Femur (tissue), 1 donor: ENCODE data around the gene C15orf39.

Source experiments
- DNase-seq: peaks from one replicate; pipeline ENCODE4 v3.0.0-alpha.2; 2017

C15orf39 gene

GRCh38 chr15:75174102-75174501, 27.6 kb upstream of the C15orf39 start:
- no peak for DNase-seq

GRCh38 chr15:75174729-75175128, 27.0 kb upstream of the C15orf39 start:
- peak; percentile 57 for DNase-seq

GRCh38 chr15:75176396-75176761, 25.3 kb upstream of the C15orf39 start:
- no peak for DNase-seq

- peak; percentile 52 for DNase-seq
These were observed 24.2 kb upstream of the C15orf39 start for GRCh38 chr15:75177360-75178071.

- DNase-seq: peak; percentile 48
These were observed 23.3 kb upstream of the C15orf39 start for GRCh38 chr15:75178171-75178937.

- DNase-seq: no peak
These were observed 22.5 kb upstream of the C15orf39 start for GRCh38 chr15:75178938-75179745.

- no peak for DNase-seq
These were observed 21.9 kb upstream of the C15orf39 start for GRCh38 chr15:75179746-75180140.

- DNase-seq: no peak
These were observed 19.9 kb upstream of the C15orf39 start for GRCh38 chr15:75181780-75182179.

- DNase-seq: no peak
These were observed 19.2 kb upstream of the C15orf39 start for GRCh38 chr15:75182187-75183131.

- no peak for DNase-seq
These were observed 16.2 kb upstream of the C15orf39 start for GRCh38 chr15:75185271-75186029.

GRCh38 chr15:75186044-75186443, 15.6 kb upstream of the C15orf39 start:
- no peak for DNase-seq

GRCh38 chr15:75188499-75188898, 13.2 kb upstream of the C15orf39 start:
- DNase-seq: no peak

- no peak for DNase-seq
These were observed 10.4 kb upstream of the C15orf39 start for GRCh38 chr15:75191235-75191634.

- DNase-seq: no peak
These were observed 9.4 kb upstream of the C15orf39 start for GRCh38 chr15:75192307-75192706.

GRCh38 chr15:75193272-75193671, 8.4 kb upstream of the C15orf39 start:
- no peak for DNase-seq

GRCh38 chr15:75193976-75194375, 7.7 kb upstream of the C15orf39 start:
- DNase-seq: no peak

- no peak for DNase-seq
These were observed 7.3 kb upstream of the C15orf39 start for GRCh38 chr15:75194397-75194796.

- DNase-seq: peak; percentile 79
These were observed 6.4 kb upstream of the C15orf39 start for GRCh38 chr15:75195122-75195765.

GRCh38 chr15:75195766-75196241, 5.9 kb upstream of the C15orf39 start:
- no peak for DNase-seq

- DNase-seq: no peak
These were observed 4.5 kb upstream of the C15orf39 start for GRCh38 chr15:75197062-75197630.
